Activated T-cell treated with anti-CD3 and anti-CD28 coated beads, Interleukin-2, amount 50 U/mL, for 4 hours (primary cell): Measurements from ENCODE around the gene GOLGA8S. TPM values are rescaled to one million over a fixed set of nuclear protein-coding genes. Genes with fewer than 3 reads are reported as not detected.
"Not testable (repeated sequence)": the region's sequence is repeated elsewhere in the genome, so short reads cannot be mapped to it uniquely, and the experiment has no call there.

ENCODE experiments used
- ATAC-seq, 2 donors: fragments of 200-7000 bp; cut with Tn5 transposase; one replicate each; pipeline ENCODE4 v1.10.0; 2021
- DNase-seq: peaks from one replicate; pipeline ENCODE4 v3.0.0-alpha.2; 2020
- H3K27me3 Mint-ChIP-seq: one replicate; pipeline ENCODE4 v1.8.0; 2021; ENCODE audit warnings: low read depth, mixed read lengths
- H3K36me3 Mint-ChIP-seq: one replicate; pipeline ENCODE4 v1.8.0; 2022; ENCODE audit warnings: mixed read lengths; ENCODE audit not compliant: insufficient read depth
- H3K4me1 Mint-ChIP-seq: one replicate; pipeline ENCODE4 v1.8.0; 2021; ENCODE audit warnings: low read depth, mixed read lengths
- H3K4me3 Mint-ChIP-seq: one replicate; pipeline ENCODE4 v1.8.0; 2021; ENCODE audit warnings: mild to moderate bottlenecking, moderate library complexity, mixed read lengths
- H3K9me3 Mint-ChIP-seq: one replicate; pipeline ENCODE4 v1.8.0; 2021; ENCODE audit warnings: mixed read lengths
- total RNA-seq, 3 donors: library from RNA; stranded (reverse); gene quantifications; one replicate each; pipeline ENCODE4 v1.2.1, GENCODE V29; 2021

Gene GOLGA8S
- total RNA-seq, result not detected

- ATAC-seq, H3K36me3 Mint-ChIP-seq, H3K4me1 Mint-ChIP-seq, H3K9me3 Mint-ChIP-seq, H3K4me3 Mint-ChIP-seq, DNase-seq, H3K27me3 Mint-ChIP-seq: not testable (repeated sequence)
These were observed at the start of gene GOLGA8S for GRCh38 chr15:23354448-23354847. GOLGA8S (plus strand) TSS chr15:23354748; CDS start chr15:23354810, 62 bp downstream.

DNA sequence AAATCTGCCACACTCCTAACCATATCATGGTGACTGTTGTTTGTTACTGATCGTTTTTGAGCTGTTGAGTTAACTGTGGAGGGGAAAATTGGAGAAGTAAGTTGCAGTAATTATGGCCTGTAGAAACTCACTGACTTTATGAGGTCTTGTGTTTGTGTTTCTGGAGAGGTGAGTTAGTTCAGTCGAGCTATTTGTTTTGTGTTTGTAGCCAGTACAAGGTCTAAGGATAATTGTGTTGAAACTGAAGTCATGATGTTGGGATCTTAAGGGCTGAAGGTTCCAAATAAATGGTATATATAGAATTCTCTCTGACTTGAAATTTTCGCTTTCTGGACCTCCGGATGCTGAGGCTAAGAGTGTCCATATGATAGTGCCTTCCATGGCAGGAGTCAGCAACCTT is 49.7 kb upstream of the GOLGA8S start:
- peaks cover 32% of the 10 kb centered on the region for H3K4me1 Mint-ChIP-seq

GRCh38 chr15:23305921-23306320 is 48.6 kb upstream of the GOLGA8S start:
- H3K9me3 Mint-ChIP-seq, H3K4me3 Mint-ChIP-seq, ATAC-seq, H3K27me3 Mint-ChIP-seq, DNase-seq: not testable (repeated sequence)
- peaks cover 16% of the 10 kb centered on the region for H3K36me3 Mint-ChIP-seq
- H3K4me1 Mint-ChIP-seq, result peaks cover 32% of the 10 kb centered on the region

More for the DNA sequence above, 49.7 kb upstream of the GOLGA8S start:
- H3K36me3 Mint-ChIP-seq, H3K9me3 Mint-ChIP-seq, DNase-seq, ATAC-seq, H3K27me3 Mint-ChIP-seq: not testable (repeated sequence)
- peak overlapping the region; percentile 94 for H3K4me3 Mint-ChIP-seq

DNA sequence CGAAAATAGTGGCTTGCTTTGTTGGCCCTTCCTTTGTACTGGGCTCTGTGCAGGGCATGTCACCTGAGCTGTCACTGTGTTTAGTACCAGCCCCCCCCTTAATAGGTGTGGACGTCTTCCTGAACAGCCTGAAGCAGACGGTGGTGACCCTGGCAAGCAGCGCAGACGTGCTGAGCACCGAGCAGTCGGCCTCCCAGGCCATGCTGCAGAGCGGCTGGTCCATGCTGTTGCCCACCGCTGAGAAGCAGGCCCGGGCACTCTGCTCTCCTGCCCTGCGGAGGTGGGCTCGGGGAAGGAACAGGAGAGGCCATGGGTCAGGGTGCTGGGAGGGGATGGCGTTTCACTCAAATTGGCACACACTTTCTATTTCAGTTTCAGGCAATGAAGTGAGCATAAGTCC is 43.3 kb upstream of the GOLGA8S start:
- Mint-ChIP-seq H3K36me3 (peaks cover 21% of the 10 kb centered on the region), H3K4me1 (peaks cover 12% of the 10 kb centered on the region)
- H3K4me3 Mint-ChIP-seq, DNase-seq, H3K9me3 Mint-ChIP-seq, ATAC-seq, H3K27me3 Mint-ChIP-seq: not testable (repeated sequence)

DNA sequence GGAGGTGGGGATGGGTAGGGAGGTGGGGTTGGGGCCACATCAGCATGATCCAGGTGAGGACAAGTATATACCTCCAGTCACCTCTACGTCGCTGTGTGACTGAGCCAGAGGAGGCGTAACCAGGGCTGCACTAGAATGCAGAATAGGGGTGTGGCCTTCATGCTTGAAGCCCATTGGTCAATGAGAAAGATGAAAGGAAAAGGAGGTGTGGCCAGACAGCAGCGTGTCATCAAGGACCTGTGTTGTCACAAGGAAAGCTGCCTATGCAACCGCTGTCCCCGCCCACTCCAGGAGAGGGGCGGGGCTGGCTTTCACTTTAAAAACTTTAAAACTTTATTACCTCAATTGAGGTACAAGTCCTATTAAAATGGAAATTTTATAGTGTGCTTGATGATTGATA is 20.5 kb upstream of the GOLGA8S start, which contains the start of gene GOLGA6L26:
Gene GOLGA6L26 (minus strand): TSS at position 101 of the 400 bp plus-strand sequence. CDS start 61 bp downstream, at position 40.
- ATAC-seq, H3K4me3 Mint-ChIP-seq: not testable (repeated sequence)

DNA sequence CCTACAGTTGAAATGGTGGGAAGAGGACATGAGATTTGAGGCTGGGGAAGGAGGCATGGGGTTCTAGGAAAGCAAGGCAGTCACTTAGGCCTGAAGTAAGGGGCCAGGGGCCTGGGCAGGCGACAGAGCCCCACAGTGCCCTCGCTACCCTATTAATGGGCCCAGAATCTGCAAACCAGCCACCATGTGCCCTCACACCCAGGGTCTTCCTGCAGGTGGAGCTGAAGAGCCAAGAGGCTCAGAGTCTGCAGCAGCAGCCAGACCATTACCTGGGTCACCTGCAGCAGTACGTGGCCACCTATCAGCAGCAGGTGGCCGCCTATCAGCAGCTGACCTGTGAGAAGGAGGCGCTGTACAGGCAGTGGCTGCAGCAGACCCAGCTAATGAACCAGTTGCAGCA is 8.1 kb downstream of the GOLGA8S start:
- not testable (repeated sequence) for ATAC-seq, H3K27me3 Mint-ChIP-seq

More for the DNA sequence above, 20.5 kb upstream of the GOLGA8S start, which contains the start of gene GOLGA6L26:
- H3K27me3 Mint-ChIP-seq, H3K9me3 Mint-ChIP-seq, H3K36me3 Mint-ChIP-seq, DNase-seq, H3K4me1 Mint-ChIP-seq: not testable (repeated sequence)

GRCh38 chr15:23364261-23364660 is 9.7 kb downstream of the GOLGA8S start:
- not testable (repeated sequence) for H3K4me1 Mint-ChIP-seq, H3K36me3 Mint-ChIP-seq, ATAC-seq, H3K4me3 Mint-ChIP-seq, H3K9me3 Mint-ChIP-seq, DNase-seq, H3K27me3 Mint-ChIP-seq

More for the DNA sequence above, 8.1 kb downstream of the GOLGA8S start:
- DNase-seq, H3K4me3 Mint-ChIP-seq, H3K36me3 Mint-ChIP-seq, H3K4me1 Mint-ChIP-seq, H3K9me3 Mint-ChIP-seq: not testable (repeated sequence)

DNA sequence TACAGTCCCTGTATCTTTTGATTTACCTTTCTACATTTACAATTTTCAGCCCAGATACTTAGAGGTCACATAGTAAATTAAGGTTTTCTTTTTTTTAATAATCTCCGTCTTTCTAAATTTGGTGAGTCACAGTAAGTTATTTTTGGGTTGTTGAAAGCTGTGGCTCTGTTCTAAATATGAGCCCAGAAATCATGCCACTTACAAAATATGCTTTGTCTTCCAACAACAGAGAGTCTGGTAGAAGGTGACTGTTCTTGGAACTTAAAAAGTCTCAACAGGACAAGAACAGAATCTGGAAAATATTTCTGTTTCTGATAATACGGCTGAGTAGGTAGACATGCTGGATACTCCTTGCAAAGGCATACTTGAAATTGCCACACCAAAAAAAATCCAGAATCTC is 16.0 kb downstream of the GOLGA8S start:
- DNase-seq (no peak), ATAC-seq (no peak)
- Mint-ChIP-seq H3K4me1 (no peaks in the 10 kb centered on the region), H3K4me3 (no peak overlapping the region), H3K9me3 (no peaks in the 10 kb centered on the region), H3K36me3 (no peaks in the 10 kb centered on the region), H3K27me3 (peaks cover 2% of the 10 kb centered on the region)

DNA sequence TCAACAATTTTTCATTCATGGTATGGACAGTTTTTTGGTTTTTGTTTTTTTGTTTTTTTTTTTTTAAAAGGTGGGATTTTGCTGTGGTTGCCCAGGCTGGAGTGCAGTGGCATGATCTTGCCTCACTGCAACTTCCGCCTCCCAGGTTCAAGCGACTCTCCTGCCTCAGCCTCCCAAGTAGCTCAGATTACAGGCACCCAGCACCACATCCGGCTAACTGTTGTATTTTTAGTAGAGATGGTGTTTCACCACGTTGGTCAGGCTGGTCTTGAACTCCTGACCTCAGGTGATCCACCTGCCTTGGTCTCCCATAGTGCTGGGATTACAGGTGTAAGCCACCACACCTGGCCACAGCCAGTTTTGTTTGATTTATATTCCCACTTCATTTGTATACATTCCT is 16.6 kb downstream of the GOLGA8S start:
- not testable (repeated sequence) for DNase-seq, H3K4me3 Mint-ChIP-seq, H3K36me3 Mint-ChIP-seq, H3K9me3 Mint-ChIP-seq, H3K27me3 Mint-ChIP-seq, H3K4me1 Mint-ChIP-seq, ATAC-seq

DNA sequence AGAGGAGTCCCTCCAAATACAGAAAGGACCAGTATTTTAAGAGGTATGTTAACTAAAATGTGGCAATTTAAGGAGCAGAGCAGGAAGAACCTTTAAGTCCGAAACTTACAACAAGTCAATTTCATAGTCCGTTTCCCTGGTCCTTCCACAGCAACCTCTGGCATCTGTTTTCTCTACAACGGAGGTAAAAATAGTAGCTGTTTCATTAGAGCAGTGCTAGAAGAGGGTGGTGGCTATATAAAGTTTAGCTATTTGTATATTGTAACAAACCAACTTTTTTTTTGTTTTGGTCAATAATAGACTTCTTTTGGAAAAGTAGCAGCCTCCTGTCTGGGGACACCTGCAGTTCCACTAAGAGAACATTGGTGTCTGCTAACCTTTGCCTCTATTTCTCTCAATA is 17.3 kb downstream of the GOLGA8S start:
- DNase-seq, ATAC-seq, H3K4me3 Mint-ChIP-seq, H3K27me3 Mint-ChIP-seq, H3K9me3 Mint-ChIP-seq, H3K36me3 Mint-ChIP-seq, H3K4me1 Mint-ChIP-seq: not testable (repeated sequence)

GRCh38 chr15:23372284-23372683 is 17.7 kb downstream of the GOLGA8S start:
- Mint-ChIP-seq H3K9me3 (no peaks in the 10 kb centered on the region), H3K36me3 (no peaks in the 10 kb centered on the region), H3K27me3 (peaks cover 2% of the 10 kb centered on the region), H3K4me1 (no peaks in the 10 kb centered on the region), H3K4me3 (no peak overlapping the region)
- ATAC-seq (no peak), DNase-seq (no peak)

DNA sequence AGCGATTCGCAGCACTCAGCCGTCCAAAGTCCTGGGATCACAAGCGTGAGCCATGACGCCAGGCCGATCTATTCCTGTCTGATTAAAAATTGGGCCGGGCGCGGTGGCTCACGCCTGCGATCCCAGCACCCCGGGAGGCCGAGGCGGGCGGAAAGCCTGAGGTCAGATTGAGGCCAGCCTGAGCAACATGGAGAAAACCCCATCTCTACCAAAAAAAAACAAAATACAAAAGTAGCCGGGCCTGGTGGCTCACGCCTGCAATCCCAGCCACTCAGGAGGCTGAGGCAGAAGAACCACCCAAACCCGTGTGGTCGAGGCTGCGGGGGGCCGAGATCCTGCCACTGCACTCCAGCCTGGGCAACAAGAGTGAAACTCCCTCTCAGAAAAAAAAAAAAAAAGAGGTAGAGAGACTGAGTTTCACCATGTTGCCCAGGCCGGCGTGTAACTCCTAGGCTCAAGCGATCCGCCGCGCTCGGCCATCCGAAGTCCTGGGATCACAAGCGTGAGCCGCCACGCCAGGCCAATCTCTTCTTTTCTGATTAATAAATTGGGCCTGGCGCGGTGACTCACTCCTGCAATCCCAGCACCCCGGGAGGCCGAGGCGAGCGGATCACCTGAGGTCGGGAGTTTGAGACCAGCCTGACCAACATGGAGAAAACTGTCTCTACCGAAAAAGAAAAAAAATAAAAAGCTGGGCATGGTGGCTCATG is 18.5 kb downstream of the GOLGA8S start:
- not testable (repeated sequence) for H3K27me3 Mint-ChIP-seq, H3K4me1 Mint-ChIP-seq, ATAC-seq, DNase-seq, H3K9me3 Mint-ChIP-seq, H3K36me3 Mint-ChIP-seq, H3K4me3 Mint-ChIP-seq

DNA sequence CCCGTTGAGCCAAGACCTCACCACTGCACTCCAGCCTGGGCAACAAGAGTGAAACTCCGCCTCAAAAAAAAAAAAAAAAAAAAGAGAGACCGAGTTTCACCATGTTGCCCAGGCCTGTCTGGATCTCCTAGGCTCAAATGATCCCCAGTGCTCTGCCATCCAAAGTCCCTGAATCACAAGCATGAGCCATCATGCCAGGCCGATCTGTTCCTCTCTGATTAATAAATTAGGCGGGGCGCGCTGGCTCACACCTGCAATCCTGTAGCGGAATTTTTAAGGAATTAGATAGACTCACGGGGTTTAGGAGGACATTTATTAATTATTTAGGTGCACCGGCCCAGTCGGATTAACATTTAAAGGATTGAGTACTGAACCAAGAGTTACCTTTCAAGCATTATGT is 19.7 kb downstream of the GOLGA8S start:
- not testable (repeated sequence) for H3K9me3 Mint-ChIP-seq, H3K36me3 Mint-ChIP-seq, DNase-seq, H3K4me3 Mint-ChIP-seq, ATAC-seq, H3K27me3 Mint-ChIP-seq, H3K4me1 Mint-ChIP-seq

DNA sequence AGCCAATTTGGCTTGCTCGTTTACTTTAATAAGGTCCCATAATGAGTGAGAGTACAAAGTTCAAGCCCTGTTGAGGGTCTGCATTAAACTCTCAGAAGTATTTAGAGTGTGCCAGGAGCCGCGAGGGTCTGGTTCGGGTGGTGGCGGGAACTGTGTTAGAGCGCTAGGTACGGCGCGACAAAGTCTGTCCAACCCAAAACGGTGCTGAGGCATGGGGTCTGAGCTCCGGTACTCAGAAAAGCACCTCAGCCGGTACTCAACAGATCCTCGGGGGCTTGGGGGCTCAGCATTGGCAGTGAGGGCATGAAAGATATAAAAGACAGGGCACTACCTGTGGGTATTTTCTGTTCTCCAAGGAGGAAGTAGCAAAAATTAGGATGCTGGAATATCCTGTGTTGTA is 24.4 kb downstream of the GOLGA8S start:
- not testable (repeated sequence) for H3K4me3 Mint-ChIP-seq, H3K9me3 Mint-ChIP-seq, H3K4me1 Mint-ChIP-seq, DNase-seq, ATAC-seq, H3K27me3 Mint-ChIP-seq, H3K36me3 Mint-ChIP-seq

GRCh38 chr15:23380700-23381099 is 26.2 kb downstream of the GOLGA8S start:
- H3K4me3 Mint-ChIP-seq, H3K4me1 Mint-ChIP-seq, DNase-seq, H3K9me3 Mint-ChIP-seq, H3K27me3 Mint-ChIP-seq, ATAC-seq, H3K36me3 Mint-ChIP-seq: not testable (repeated sequence)
